Non-pigmented ciliary epithelial cell (primary cell): ENCODE results near the gene CD86.

Source experiments
- DNase-seq: peaks from one replicate; pipeline ENCODE4 v3.0.0-alpha.2; 2010; ENCODE audit warnings: low read depth

Gene CD86

DNA sequence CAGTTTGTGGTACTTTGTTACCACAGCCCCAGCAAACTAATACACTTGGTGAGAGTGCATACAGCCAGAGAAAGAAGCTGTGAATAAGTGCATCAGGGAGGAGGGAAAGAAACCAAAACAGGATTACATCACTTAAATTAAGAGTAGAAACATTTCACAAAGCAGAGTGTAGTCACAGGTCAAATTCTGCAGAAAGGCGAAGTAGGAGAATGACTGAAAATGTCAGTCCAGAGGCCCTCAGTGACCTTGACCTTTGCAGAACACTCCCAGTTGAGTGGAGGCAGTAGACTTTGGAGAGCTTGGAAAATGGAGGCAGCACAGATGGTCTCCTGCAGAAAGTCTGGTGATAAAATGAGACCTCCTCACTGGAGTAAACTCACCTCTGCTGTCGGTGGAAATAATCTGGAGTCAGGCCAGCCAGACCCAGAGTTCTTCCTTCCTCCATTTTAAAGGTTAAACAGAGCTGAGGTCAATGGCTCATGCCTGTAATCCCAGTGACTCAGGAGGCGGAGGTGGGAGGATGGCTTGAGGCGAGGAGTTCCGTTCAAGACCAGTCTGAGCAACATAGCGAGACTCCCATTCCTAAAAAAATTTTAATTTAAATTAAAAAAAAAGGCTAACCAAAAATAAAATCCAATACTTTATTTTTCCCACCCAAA, 5.0 kb downstream of the CD86 start:
- no peak for DNase-seq

DNA sequence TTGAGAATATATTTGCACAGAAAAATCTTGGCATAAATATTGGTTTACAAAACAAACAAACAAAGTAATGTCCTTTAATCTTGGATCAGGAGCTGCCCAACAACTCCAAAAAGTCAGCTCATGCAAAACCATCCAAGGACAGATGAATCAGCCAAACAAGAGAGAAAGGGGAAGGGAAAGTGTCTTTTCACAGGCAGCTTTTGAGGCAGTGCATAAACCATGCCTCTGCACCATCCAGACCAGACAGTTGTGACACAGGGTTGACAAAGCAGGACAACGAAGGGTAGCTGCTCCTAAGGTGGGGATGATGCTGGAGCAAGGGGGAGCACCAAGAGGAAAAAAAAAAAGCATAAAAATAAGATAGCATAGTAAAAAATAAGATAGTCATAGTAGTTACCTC, 8.7 kb downstream of the CD86 start:
- DNase-seq = no peak

DNA sequence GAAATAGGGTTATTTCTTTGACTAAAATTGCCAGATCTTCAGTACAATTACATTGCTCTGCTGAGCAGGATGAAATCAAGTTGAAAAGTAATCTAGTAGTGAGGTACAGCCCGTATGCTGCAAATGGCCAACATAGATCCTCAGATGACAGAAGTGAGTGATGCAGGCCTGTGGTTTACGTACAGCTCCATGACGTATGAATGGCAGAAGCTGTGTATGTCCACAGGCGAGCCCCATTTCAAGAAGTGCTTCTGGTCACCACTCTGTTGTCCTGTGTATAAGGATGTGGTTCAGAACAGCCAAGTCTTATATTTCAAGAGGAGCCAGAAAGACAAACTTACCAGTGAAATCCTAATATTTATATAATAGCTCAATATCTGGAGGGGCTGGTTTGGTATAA, 9.2 kb downstream of the CD86 start:
- DNase-seq = no peak

DNA sequence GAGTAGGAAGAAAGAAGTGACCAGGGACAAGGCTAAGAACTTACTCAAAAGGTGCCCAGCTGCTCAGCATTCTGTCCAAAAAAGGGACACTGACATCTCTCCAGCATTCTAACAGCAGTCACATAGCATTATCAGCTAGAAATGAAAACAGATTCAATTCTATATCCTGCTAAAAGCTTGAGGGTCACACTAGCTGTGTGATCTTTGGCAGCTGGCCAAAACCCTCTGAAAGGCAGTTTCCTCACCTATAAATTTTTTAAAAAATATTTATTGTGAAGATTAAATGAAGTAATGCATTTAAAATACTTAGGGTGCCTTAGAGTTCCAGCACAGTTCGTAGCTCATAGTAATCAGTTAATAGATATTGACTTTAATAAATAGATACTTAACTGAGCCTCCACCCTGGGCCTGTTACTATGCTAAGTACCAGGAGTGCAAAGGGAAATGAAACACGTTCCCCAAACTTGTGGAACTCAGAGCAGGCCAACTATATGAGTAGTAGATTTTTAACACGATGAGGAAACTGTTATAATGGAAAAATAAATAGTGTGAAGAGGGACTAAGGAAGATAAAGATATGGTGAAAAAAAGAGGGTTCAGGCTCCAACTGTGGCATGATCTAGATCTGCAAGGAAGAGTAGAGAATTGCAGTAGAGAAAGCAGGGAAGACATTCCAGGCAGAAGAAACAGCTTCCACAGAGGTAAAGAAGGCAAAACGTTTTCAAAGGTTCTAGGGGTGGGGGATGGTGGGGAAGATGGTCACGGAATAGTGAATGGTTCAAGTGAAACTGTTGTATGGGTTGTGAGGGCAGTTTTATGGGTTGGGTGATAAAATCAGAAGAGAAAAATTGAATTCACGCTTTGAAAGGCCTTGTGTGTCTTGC, 11.4 kb downstream of the CD86 start:
- DNase-seq = no peak

DNA sequence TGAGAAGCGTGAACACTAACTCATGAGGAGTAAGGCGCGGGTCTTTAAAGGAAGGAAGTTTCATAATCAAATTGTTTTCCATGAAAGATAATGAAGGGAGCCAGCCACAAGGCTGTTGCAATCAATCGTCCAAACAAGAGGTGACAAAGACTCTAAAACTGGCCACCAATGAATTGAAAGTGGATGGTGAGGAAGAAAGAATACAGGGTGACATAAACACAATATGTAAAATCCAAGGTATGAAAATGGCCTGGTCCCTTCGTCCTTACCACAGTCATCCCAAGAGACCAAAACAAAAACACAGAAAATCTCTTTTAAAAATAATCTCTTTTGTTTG, 12.0 kb downstream of the CD86 start:
- DNase-seq = no peak

DNA sequence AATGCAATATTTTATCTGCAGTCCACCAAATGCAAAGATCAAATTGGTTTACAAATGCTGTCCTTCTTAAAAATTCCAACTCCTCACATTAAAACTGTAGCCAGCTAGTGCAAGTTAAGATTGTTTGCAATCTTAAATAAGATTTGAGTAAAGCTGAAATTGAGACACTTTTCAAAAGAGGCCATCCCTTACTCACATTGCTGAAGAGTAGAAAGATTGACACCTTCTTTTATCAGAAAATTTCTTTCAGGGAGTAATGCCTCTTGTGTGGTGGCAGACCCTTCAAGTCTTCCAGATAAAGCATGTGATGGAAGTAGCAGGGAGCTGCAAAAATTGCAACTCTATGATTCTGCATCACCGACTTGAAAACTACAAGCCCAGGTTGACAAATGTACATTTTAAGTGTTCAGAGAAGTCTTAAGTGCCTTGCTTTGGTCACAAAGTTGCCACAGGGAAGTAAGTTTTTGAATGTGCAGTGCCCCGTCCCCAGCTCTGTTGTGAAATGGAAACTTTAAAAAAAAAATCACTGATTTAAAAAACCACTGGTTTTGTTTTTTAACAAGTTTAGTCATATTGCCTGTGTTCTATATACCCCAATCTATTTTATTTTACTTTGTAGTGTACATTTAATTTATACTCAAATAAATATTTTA, 12.6 kb downstream of the CD86 start:
- DNase-seq = no peak

DNA sequence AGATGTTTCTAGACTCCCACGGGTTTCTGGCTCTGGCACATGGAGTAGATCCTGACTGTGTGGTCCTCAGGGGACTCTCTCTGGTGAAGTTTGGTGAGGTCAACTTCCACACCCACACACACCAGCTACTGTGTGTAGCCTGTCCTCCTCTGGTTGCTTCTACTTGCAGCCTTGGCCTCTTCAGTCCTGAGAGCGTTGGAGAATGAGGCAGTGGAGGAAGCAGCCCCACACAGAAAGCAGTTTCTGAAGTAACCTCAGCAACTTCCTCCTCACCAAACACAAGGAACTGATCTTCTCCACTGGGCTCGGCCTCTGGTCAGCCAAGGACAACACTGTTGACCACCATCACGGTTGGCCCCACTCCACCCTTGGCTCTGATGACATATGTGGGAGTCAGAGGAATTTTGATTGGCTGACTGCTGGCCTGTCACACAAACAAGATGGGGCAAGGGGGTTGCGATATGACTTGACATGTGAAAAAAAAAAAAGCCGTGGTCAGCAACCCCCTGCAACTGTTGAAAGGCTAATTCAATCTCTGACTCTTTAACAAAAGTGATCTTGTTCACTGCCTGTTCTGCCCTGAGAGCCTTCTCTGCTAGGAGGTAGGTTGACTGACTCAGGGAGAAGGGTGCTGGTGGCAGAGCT, 19.6 kb downstream of the CD86 start:
- no peak for DNase-seq

DNA sequence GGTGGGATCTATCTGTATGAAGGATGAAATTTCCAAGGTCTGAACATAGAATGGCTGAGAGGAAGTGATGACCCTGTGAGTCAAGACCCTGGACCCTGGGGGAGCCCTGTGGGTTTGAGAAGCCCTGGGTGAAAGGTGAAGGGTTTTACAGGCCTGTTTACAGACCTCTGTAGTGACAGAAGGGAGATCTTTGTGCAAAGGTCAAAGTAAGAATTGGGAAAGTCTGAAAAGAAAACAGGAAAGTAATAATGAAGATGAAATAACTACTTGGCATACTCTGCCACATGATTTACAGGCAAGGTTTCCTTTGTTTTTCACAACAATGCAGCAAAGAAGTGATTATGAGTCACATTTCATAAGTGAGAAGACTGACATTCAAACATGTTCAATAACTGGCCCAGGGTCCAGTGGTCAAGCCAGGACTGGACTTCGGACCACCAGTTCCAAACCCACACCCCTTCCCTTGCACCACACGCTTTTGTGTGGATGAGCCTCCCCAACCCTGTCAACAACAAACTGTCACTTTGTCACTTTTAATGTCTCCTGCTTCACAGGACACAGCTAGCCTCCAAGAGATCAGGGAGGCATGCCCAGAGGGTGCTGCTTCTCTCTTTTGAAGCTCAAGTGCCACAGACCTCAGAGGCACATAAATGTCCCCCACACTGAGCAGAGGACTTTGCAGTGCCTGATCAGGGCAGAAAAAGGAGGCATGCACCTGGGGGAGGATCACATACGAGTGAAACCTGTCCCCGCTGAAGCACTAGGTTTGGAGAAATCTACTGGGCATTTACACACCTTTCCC, 21.5 kb downstream of the CD86 start:
- DNase-seq = no peak

DNA sequence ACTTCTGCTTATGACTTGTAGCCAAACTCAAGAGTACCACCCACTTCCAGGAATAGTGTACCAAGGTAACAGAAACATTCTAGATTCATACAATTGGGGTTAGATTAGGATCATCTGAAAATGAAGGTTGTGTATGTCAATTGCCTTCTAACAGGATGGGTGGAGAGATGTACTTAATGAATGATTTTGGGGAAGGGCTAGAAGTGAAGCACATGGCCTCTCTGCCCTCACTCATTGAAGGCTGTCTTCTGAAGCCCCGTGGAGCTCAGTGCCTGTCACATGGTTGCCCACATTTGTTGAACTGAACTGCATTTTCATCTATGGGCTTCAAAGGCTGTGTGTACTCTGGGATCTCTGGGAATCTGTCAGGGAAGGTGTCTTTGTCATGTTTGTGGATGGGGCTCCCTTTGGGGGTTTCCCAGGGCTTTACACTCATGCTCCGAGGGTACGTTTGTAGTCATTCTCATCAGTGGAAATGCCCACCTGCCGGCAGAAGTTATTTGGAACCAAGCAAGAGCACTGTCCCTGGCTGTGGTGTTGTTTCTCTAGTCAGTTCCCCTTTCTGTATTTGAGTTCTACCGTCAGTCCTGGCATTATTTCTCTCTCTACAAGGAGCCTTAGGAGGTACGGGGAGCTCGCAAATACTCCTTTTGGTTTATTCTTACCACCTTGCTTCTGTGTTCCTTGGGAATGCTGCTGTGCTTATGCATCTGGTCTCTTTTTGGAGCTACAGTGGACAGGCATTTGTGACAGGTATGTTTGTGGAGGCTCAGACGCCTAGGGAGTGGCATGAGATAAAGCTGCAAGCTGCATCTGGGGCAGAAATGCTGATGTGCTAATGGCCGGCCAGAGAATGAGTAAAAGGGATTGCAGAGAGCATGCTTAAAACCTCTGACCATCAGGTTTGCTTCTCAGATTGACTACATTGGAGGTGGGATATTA, 22.4 kb downstream of the CD86 start:
- DNase-seq = no peak

DNA sequence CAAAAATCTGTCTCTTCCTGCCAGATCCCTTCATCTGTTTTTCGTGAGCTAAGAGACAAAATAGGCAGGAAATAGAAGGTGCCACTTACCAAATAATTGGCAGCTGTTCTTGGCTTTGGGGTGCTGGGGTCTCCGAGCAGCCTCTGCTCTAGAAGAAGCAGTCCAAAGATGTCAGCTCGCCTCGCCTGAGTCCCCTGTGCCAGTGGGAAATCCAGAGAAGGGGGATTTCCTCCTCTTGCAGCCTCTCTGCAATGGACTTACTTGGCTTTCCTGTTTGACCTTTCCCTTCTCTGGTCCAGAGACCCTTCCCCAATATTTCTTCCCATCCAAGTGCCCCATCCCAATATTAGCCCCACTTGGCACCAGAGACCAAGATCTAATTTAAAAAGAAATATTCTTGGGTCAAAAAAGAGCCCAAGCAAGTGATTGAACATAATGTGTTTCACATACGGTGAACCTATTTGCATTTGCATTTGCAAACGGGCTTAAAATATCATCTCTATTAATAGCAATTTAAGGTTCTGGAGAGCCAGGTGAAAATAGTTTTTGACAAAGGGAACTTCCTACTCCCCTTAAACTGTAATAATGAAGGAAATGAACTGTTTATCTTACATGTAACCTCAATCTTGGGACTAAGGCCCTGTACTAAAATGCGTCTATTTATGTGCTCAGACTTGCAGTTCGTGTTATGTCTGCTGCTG, 23.2 kb downstream of the CD86 start:
- DNase-seq = no peak

DNA sequence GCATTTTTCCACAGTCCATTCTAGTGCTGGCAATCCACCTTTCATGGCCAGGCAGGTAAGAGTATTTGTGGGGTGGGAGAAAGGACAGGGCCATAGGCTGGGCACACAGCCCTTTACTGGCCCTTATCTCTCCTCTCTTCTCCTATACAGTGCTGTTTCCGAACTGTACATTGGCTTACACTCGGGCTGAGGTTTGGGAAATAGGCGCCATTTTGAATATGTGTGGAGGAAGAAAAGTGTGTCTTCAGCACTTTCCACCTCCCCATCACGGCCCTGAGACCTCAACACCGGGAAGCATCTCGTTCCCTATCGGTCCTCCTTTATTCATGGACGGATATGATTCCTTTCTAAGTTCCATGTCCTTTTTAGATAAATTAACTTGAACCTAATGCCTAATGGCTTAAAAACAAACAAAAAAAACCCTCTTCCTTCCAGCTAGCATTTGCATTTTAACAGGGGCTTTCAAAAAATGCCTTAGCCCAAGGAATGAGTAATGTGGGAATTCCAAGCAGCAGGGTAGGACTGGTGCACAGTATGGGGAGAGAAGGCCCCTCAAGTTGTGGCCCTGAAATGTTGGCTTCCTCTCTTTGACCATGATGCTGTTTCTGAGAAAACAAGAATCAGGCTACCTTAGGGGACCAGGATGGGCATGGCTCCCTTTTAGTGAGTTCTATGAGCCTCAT, 24.5 kb downstream of the CD86 start:
- DNase-seq = no peak

DNA sequence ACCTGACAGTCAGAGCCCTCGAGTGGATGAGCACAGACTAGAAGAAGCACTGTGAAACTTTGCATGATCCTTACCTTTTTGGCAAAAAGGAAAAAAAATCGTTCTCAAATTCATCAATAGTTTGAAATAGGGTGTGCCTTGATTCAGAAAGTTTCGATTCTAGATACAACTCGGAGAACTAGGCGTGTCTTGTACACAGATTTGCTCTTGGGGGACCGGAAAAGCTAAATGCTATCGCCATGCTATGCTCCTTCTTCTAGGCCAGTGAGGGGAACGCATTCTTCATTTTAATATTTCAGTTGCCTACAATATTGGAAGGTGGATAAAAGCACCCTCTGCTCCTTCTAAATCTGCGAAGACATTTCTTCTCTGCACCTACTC, 25.0 kb downstream of the CD86 start:
- no peak for DNase-seq

DNA sequence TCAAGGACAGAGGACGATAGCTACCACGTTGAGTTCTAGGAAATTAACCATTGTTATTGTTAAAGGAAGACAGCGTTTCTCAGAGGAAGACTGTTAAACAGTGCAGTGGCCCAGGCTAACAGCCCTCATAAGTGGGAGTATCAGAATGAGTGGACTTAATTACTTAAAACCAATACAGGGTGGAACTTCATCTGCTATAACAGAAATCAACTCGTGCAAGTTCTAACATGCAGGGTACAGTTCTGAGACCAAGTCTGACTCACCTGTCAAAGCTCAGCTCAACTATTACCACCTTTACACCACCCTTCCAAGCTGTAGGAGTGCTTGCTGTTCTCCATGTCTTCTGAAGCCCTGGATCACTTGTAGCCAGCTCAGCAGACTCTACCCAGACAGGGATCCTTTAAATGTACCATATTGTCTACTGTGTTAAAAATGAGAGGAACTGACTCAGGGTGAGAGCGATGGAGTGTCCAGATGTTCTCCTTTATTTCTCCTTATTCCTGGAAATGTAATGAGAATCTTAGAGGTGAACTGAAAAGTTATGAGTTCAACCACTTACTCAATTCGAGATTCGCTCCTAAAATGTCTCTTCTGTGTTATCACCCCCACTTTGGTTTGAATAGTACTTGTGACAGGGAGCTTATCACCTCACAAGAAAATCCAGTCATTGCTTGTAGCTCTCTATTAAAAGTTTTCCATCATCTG, 26.5 kb downstream of the CD86 start:
- no peak for DNase-seq

DNA sequence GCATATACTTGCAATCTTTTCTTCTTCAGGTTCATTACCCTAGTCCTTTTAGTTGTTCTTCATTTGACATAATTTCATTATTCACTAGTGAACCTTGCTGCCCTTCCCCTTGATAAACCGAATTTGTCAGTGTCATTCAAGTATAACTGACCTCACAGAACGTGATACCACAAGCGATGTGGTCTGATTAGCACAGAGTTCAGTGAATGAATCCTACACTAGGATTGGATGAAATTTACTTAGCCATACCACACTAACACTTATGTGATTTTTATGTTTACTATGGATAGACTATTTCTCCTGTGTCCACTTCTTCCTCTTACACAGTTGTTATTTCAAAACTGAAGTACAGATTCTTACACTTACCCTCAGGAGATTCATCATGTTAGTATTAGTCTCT, 27.2 kb downstream of the CD86 start:
- DNase-seq = no peak

DNA sequence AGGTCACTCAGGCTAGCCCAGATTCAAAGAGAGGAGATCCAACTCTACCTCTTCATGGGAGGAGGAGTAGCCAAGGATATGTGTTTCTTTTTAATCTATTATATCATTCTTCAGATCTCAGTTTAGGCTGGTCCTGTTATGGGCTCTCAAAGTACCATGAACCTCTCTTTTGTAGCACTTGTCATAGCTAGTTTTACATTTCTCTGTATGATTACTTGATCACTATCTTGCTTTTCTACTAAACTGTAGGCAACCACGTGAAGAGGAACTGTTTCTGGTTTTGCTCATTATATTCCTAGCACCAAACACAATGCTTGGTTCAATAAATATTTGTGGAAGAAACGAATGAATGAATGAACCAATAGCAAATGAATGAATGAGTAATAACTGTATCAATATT, 29.6 kb downstream of the CD86 start:
- no peak for DNase-seq

DNA sequence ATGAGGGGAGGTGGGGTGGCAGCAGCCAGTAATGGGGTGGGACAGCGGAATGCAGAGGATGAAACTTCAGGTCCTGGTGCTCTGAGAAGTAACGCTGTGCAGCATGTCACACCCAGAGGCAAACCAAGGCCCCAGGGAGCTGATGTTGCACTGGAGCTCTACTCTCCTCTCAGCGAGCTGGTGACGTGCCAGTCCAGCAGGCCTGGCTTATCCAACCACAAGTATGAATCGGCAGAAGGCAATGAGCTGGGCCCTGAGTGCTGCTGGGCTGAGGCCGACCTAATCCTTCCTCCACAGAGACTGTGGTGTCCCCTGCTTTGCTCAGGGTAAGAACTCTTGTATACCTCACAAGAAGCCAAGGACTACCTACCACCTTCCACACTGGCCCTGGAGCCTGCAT, 30.5 kb downstream of the CD86 start:
- no peak for DNase-seq

DNA sequence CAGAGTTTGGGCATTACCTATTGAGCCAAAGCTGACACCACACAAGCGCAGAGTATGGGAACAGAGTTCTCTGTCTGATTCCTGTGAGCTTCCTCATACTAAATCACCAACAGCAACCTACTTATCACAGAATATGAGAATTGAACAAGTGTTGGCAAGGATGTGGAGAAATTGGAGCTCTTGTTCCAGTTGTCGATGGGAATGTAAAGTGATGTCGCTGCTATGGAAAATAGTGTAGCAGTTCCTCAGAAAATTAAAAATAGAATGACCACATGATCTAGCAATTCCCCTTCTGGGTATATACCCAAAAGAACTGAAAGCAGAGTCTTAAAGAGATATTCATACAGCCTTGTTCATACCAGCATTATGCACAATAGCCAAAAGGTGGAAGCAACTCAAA, 33.4 kb downstream of the CD86 start:
- no peak for DNase-seq

DNA sequence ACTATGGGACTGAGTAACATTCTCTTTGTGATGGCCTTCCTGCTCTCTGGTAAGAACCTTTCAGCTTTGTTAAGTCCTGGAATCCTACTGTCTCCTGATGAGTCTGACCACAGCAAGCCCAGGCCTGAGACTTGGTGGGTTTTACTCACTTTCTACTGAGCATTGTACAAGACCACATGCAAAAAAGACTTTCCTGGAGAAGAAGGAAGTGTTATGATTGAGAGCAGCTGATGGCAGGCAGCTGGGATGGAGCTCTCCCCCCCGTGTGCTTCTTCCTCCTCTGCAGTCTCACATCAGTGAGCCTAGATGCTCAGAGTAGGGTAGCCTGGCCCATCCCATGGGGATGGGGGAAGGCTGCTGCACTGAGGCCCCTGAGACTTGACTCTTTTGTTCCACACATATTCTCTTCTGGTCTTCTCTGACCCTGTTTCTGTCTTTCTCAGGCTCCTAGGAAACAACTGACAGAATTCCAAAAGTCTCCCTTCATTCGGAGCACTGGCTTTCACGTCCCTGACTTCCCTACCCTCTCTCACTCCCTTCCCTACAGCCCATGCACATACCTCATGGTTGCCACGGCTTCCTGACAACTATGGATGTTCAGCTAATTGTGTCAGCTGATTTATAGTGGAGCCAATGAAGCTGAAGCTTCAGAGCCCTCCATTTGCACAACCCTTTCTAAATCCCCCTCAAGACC, 36.6 kb downstream of the CD86 start:
- no peak for DNase-seq
